HepG2 (cell line): ENCODE data around the gene QRSL1. TPM values are rescaled to one million over a fixed set of nuclear protein-coding genes. Genes with fewer than 3 reads are reported as not detected.

Experiments
- ATAC-seq: fragments of 200-7000 bp; cut with Tn5 transposase; 3 replicates; pipeline ENCODE4 v1.9.1; 2020; ENCODE audit warnings: mild to moderate bottlenecking, moderate library complexity
- BruUV-seq: library from RNA; stranded (reverse); fragments of 400-500 nt; replicated peaks from 2 replicates; lab custom pipeline; 2021; lab: Mats Ljungman, UMichigan
- CTCF ChIA-PET: fragments of 300-600 bp; formaldehyde crosslinking; extraction: SDS; loops from one replicate; lab custom pipeline; 2021; ENCODE audit warnings: low total read pairs, inconsistent platforms, low intra/inter-chr PET ratio; lab: Yijun Ruan, JAX
- POLR2A ChIA-PET: fragments of 350-600 bp; sonication (Branson Sonifier 250); formaldehyde crosslinking; loops from one replicate; lab custom pipeline; 2020; ENCODE audit warnings: antibody characterized with exemption, inconsistent platforms; lab: Yijun Ruan, JAX
- DNase-seq: peaks from one replicate; pipeline ENCODE4 v3.0.0-alpha.2; 2015; ENCODE audit warnings: low spot score
- FAIRE-seq: peaks from 3 replicates; lab custom pipeline; 2011; peaks lifted over from hg19 to GRCh38; lab: Jason Lieb, UNC
- H2AFZ ChIP-seq: one replicate; pipeline ENCODE4 v1.6.1; 2011; ENCODE audit warnings: low read length, inconsistent platforms
- H3K27ac ChIP-seq: fragments of 300-600 bp; 3 replicates; pipeline ENCODE4 v1.8.0; 2011; ENCODE audit warnings: mixed run types, mild to moderate bottlenecking, mixed read lengths, low read length, inconsistent platforms; ENCODE audit not compliant: insufficient read depth; ENCODE audit errors: extremely low read length
- H3K27me3 ChIP-seq, 2 experiments: fragments of 200-600 bp in 1 of 2; 2 replicates in 1 of 2; 3 replicates in 1 of 2; pipeline versions ENCODE4 v1.6.0 to v1.8.0; 2011; ENCODE audit warnings: low read length in 2 of 2, mild to moderate bottlenecking in 2 of 2, moderate library complexity in 2 of 2, inconsistent platforms in 1 of 2; ENCODE audit not compliant: insufficient read depth in 2 of 2, control insufficient read depth in 1 of 2
- H3K36me3 ChIP-seq, 2 experiments: fragments of 200-600 bp in 1 of 2; replicated peaks in 1 of 2; 2 replicates in 1 of 2; 3 replicates in 1 of 2; pipeline versions ENCODE4 v1.5.1 to v1.8.0; 2011; ENCODE audit warnings: low read length in 2 of 2, inconsistent platforms in 1 of 2; ENCODE audit not compliant: insufficient read depth in 2 of 2, control insufficient read depth in 1 of 2
- H3K4me1 ChIP-seq: 2 replicates; pipeline ENCODE4 v1.5.1; 2012; ENCODE audit warnings: low read length, inconsistent platforms; ENCODE audit not compliant: insufficient read depth
- H3K4me2 ChIP-seq: 2 replicates; pipeline ENCODE4 v1.6.0; 2011; ENCODE audit warnings: low read depth, low read length, inconsistent platforms
- H3K4me3 ChIP-seq, 3 experiments: fragments of 200-600 bp in 1 of 3; sonication (generic), shearing (Covaris generic) in 1 of 3; replicated peaks in 1 of 3; 2 replicates each; pipeline ENCODE4 v1.5.1; 2011 to 2016; ENCODE audit warnings: low read length in 3 of 3, inconsistent platforms in 2 of 3, low read depth in 2 of 3, mild to moderate bottlenecking in 2 of 3, control low read depth in 1 of 3, mixed read lengths in 1 of 3; ENCODE audit not compliant: insufficient read depth in 1 of 3
- H3K79me2 ChIP-seq: one replicate; pipeline ENCODE4 v1.6.1; 2011; ENCODE audit warnings: low read length, inconsistent platforms; ENCODE audit not compliant: insufficient read depth
- H3K9ac ChIP-seq: 2 replicates; pipeline ENCODE4 v1.6.0; 2011; ENCODE audit warnings: mild to moderate bottlenecking, low read depth, low read length, inconsistent platforms; ENCODE audit not compliant: insufficient read depth
- H3K9me3 ChIP-seq: 2 replicates; pipeline ENCODE4 v1.5.1; 2012; ENCODE audit warnings: mild to moderate bottlenecking, low read length
- H4K20me1 ChIP-seq: 2 replicates; pipeline ENCODE4 v1.6.0; 2011; ENCODE audit warnings: inconsistent platforms, mild to moderate bottlenecking, low read length, moderate library complexity; ENCODE audit not compliant: insufficient read depth
- CBX1 ChIP-seq: IDR thresholded peaks from one replicate; pipeline ENCODE4 v1.6.1; 2016; ENCODE audit warnings: antibody characterized with exemption, low read depth
- FOXK2 ChIP-seq: fragments of 450-650 bp; IDR thresholded peaks from 2 replicates; pipeline ENCODE4 v1.6.1; 2016
- GTF2F1 ChIP-seq: fragments of 150-350 bp; IDR thresholded peaks from 2 replicates; pipeline ENCODE4 v1.6.1; 2014; ENCODE audit warnings: low read length
- MEIS2 ChIP-seq: sonication (generic); formaldehyde crosslinking; IDR thresholded peaks from 2 replicates; pipeline ENCODE4 v1.9.0; 2021; ENCODE audit warnings: mild to moderate bottlenecking, missing genetic modification reagents
- NFE2L1 ChIP-seq: sonication (generic); formaldehyde crosslinking; IDR thresholded peaks from 2 replicates; pipeline ENCODE4 v1.4.0; 2020; ENCODE audit warnings: missing genetic modification reagents, mild to moderate bottlenecking, borderline replicate concordance
- POLR2G ChIP-seq: fragments of 200-400 bp; formaldehyde crosslinking; IDR thresholded peaks from 2 replicates; pipeline ENCODE4 v1.6.1; 2018; ENCODE audit warnings: mild to moderate bottlenecking, low read depth, low read length, moderate library complexity
- SMAD9 ChIP-seq: sonication (generic); formaldehyde crosslinking; IDR thresholded peaks from 2 replicates; pipeline ENCODE4 v1.5.1; 2020; ENCODE audit warnings: mild to moderate bottlenecking, missing genetic modification reagents
- SOX13 ChIP-seq, 3 experiments: fragments of 450-650 bp in 1 of 3; sonication (generic) in 1 of 3; formaldehyde crosslinking in 1 of 3; IDR thresholded peaks in 2 of 3; conservative IDR thresholded peaks in 1 of 3; 2 replicates each; pipeline versions ENCODE4 v1.5.0 to v1.6.1; 2016 to 2020; ENCODE audit warnings: antibody characterized with exemption in 1 of 3, mild to moderate bottlenecking in 1 of 3, missing compliant biosample characterization in 1 of 3, missing genetic modification reagents in 1 of 3, moderate library complexity in 1 of 3
- SRSF9 ChIP-seq: fragments of 200-400 bp; formaldehyde crosslinking; IDR thresholded peaks from 2 replicates; pipeline ENCODE4 v1.6.1; 2018; ENCODE audit warnings: borderline replicate concordance, mild to moderate bottlenecking, low read depth, low read length; ENCODE audit not compliant: insufficient read depth, poor library complexity, severe bottlenecking
- ZNF234 ChIP-seq: sonication (generic); formaldehyde crosslinking; conservative IDR thresholded peaks from 2 replicates; pipeline ENCODE4 v1.5.1; 2020; ENCODE audit warnings: mild to moderate bottlenecking, missing genetic modification reagents
- ZNF468 ChIP-seq: sonication (generic); formaldehyde crosslinking; IDR thresholded peaks from 2 replicates; pipeline ENCODE4 v1.8.0; 2022; ENCODE audit warnings: mild to moderate bottlenecking, moderate library complexity, missing genetic modification reagents
- ZNF546 ChIP-seq: sonication (generic); formaldehyde crosslinking; conservative IDR thresholded peaks from 2 replicates; pipeline ENCODE4 v1.8.1; 2023; ENCODE audit warnings: mild to moderate bottlenecking, missing genetic modification reagents
- ZNF564 ChIP-seq: sonication (generic); formaldehyde crosslinking; IDR thresholded peaks from 2 replicates; pipeline ENCODE4 v1.8.1; 2023; ENCODE audit warnings: mild to moderate bottlenecking, missing genetic modification reagents
- ZNF570 ChIP-seq: sonication (generic); formaldehyde crosslinking; IDR thresholded peaks from 2 replicates; pipeline ENCODE4 v1.4.0; 2020; ENCODE audit warnings: mild to moderate bottlenecking, missing genetic modification reagents, borderline replicate concordance
- ZNF660 ChIP-seq: sonication (generic); formaldehyde crosslinking; IDR thresholded peaks from 2 replicates; pipeline ENCODE4 v1.5.1; 2020; ENCODE audit warnings: mild to moderate bottlenecking, low read depth, missing genetic modification reagents, borderline replicate concordance
- ZNF883 ChIP-seq: sonication (generic); formaldehyde crosslinking; IDR thresholded peaks from 2 replicates; pipeline ENCODE4 v1.5.1; 2020; ENCODE audit warnings: mild to moderate bottlenecking, missing genetic modification reagents; ENCODE audit errors: not compliant biosample characterization
- WGBS: methylation state at CpG from one replicate; pipeline ENCODE4 v1.1.6; 2017; ENCODE audit warnings: low lambda C conversion rate; 5-methylcytosine and 5-hydroxymethylcytosine counted together
- in situ Hi-C: cut with HindIII; loops from 2 replicates; pipeline ENCODE4 v1.10.0; 2017; ENCODE audit warnings: low pct_unique_long_range_greater_than_20kb; ENCODE audit not compliant: extremely low pct_ligation_motif_present
- intact Hi-C: fragments of 100-400 bp; cut with micrococcal nuclease; formaldehyde crosslinking; loops from one replicate; pipeline ENCODE4 v1.10.0; 2022; ENCODE audit not compliant: unreplicated experiment
- polyA plus RNA-seq, 8 experiments: library from polyadenylated mRNA; depleted of rRNA in 3 of 8; stranded (reverse) in 7 of 8; unstranded in 1 of 8; fragments of >200 nt; fragmentation: Illumina TruSeq in 4 of 8; extraction: Trizol in 4 of 8; gene quantifications; 2 replicates each; pipeline versions ENCODE4 v1.2.1 to v1.2.3, GENCODE V29; 2011 to 2016; ENCODE audit warnings: low read depth in 4 of 8, missing spikeins in 1 of 8, mixed read lengths in 1 of 8; ENCODE audit not compliant: insufficient read depth in 1 of 8
- total RNA-seq, 5 experiments: library from RNA; depleted of rRNA; stranded (reverse); fragments of >200 nt; fragmentation: Illumina TruSeq; extraction: Trizol; gene quantifications; 2 replicates each; pipeline ENCODE4 v1.2.3, GENCODE V29; 2016; ENCODE audit warnings: low read depth in 1 of 5
- TF ChIP-seq, protein P1 (sequence below): sonication (generic); formaldehyde crosslinking; conservative IDR thresholded peaks from 2 replicates; pipeline ENCODE4 v1.4.0; 2020; ENCODE audit warnings: mild to moderate bottlenecking, missing genetic modification reagents, moderate library complexity
- TF ChIP-seq, protein P2 (sequence below): sonication (generic); formaldehyde crosslinking; IDR thresholded peaks from 2 replicates; pipeline ENCODE4 v1.4.0; 2020; ENCODE audit warnings: missing genetic modification reagents

QRSL1 gene
- total and polyA plus RNA-seq, 2 of the 13 experiments (the other 11 are each of a cell fraction or from before 2014, with no cell fraction given), result 8.2 to 22.3 TPM

DNA sequence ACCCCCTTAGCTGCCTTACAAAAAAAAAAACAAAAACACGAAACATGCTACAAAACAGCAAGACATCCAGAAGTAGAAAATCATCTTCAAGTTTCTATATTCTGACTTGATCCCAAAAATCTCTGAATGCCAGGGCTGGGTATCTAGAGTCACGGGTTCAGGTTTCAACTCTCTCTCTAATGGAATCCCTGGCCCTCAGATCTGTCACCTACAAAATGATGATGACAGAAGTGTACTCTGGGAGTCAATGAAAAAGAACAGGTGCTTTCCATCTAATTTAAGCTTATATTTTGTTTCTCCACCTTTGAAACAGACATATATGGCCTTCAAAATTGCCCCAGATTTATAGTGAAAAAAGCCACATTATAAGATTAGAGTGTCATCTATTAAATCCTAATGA is 18.3 kb upstream of the QRSL1 start:
- Histone ChIP-seq H3K4me3 (no peak overlapping the region), H3K9me3 (no peaks in the 10 kb centered on the region), H3K27me3 (no peaks in the 10 kb centered on the region), H3K79me2 (no peaks in the 10 kb centered on the region), H3K36me3 (no peaks in the 10 kb centered on the region; a peak in 1 of 5 replicates), H3K27ac (no peak overlapping the region), H4K20me1 (no peaks in the 10 kb centered on the region), H3K4me2 (no peak overlapping the region), H3K4me1 (no peaks in the 10 kb centered on the region), H2AFZ (no peak overlapping the region), H3K9ac (no peak overlapping the region)
- ChIA-PET POLR2A (no interaction called here), CTCF (no interaction called here)
- intact Hi-C loops (no loop called here), in situ Hi-C loops (no loop called here)
- no peak for DNase-seq
- FAIRE-seq, result no peak
- WGBS, result 92% methylated on average over 2 of the region's 2 CpGs
- no peak for TF ChIP-seq ZNF660 (CRISPR knock-in tag)
- TF ChIP-seq NFE2L1, result no peak
- no peak for TF ChIP-seq SOX13 (IDR thresholded peaks at IDR 0.05)
- TF ChIP-seq SOX13 (CRISPR knock-in tag; conservative IDR thresholded peaks at IDR 0.05 in 1 of 2, IDR thresholded peaks at IDR 0.05 in 1 of 2), result no peak
- no peak for TF ChIP-seq FOXK2
- TF ChIP-seq ZNF564 (CRISPR knock-in tag), result no peak
- no peak for TF ChIP-seq SRSF9
- no peak for TF ChIP-seq ZNF468 (CRISPR knock-in tag)
- TF ChIP-seq ZNF883 (CRISPR knock-in tag), result no peak
- no peak for TF ChIP-seq POLR2G
- TF ChIP-seq CBX1, result no peak
- TF ChIP-seq ZNF570 (CRISPR knock-in tag), result no peak
- TF ChIP-seq, protein P1, sequence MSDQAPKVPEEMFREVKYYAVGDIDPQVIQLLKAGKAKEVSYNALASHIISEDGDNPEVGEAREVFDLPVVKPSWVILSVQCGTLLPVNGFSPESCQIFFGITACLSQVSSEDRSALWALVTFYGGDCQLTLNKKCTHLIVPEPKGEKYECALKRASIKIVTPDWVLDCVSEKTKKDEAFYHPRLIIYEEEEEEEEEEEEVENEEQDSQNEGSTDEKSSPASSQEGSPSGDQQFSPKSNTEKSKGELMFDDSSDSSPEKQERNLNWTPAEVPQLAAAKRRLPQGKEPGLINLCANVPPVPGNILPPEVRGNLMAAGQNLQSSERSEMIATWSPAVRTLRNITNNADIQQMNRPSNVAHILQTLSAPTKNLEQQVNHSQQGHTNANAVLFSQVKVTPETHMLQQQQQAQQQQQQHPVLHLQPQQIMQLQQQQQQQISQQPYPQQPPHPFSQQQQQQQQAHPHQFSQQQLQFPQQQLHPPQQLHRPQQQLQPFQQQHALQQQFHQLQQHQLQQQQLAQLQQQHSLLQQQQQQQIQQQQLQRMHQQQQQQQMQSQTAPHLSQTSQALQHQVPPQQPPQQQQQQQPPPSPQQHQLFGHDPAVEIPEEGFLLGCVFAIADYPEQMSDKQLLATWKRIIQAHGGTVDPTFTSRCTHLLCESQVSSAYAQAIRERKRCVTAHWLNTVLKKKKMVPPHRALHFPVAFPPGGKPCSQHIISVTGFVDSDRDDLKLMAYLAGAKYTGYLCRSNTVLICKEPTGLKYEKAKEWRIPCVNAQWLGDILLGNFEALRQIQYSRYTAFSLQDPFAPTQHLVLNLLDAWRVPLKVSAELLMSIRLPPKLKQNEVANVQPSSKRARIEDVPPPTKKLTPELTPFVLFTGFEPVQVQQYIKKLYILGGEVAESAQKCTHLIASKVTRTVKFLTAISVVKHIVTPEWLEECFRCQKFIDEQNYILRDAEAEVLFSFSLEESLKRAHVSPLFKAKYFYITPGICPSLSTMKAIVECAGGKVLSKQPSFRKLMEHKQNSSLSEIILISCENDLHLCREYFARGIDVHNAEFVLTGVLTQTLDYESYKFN (CRISPR knock-in tag), result no peak
- TF ChIP-seq ZNF546 (CRISPR knock-in tag), result no peak
- no peak for TF ChIP-seq SMAD9 (CRISPR knock-in tag)
- TF ChIP-seq, protein P2, sequence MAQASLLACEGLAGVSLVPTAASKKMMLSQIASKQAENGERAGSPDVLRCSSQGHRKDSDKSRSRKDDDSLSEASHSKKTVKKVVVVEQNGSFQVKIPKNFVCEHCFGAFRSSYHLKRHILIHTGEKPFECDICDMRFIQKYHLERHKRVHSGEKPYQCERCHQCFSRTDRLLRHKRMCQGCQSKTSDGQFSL (CRISPR knock-in tag), result no peak
- no peak for TF ChIP-seq ZNF234 (CRISPR knock-in tag)
- TF ChIP-seq GTF2F1, result no peak
- no peak for TF ChIP-seq MEIS2 (CRISPR knock-in tag)
- no peak for ATAC-seq
- BruUV-seq, result no TSS peak
